ENCODE results near the gene SLC35G3.

DNA sequence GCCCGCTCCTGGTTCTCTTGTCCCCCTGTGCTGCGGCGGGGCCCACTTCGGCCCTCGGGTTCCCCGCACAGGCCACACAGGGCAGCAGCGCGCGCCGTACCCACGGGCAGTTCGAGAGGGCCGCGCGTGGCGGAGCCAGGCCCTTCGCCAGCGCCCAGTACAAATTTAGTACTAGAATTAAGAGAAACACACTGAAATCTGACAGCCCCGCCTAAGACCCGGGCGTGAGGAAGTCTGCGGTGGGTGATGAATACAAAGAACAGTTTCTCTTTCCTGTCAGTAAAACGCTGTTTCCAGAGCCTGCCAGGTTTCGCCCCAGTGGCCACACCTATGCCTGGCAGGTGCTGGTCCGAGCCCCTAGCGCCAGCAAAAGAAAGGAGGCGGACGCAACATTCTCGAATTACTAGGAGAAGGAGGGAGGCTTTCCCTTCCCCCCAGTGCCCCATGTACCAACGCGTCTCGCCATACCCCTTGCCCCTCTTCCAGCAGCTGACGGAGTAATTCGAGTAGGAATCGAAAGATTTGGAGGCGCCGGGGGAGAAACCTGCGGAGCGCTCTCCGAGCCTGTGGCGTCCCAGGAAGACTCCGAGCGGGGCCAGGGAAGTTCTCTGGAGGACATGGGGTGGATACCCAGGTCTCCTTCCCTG, 48.1 kb upstream of the SLC35G3 start:
- TF ChIP-seq, protein P1, sequence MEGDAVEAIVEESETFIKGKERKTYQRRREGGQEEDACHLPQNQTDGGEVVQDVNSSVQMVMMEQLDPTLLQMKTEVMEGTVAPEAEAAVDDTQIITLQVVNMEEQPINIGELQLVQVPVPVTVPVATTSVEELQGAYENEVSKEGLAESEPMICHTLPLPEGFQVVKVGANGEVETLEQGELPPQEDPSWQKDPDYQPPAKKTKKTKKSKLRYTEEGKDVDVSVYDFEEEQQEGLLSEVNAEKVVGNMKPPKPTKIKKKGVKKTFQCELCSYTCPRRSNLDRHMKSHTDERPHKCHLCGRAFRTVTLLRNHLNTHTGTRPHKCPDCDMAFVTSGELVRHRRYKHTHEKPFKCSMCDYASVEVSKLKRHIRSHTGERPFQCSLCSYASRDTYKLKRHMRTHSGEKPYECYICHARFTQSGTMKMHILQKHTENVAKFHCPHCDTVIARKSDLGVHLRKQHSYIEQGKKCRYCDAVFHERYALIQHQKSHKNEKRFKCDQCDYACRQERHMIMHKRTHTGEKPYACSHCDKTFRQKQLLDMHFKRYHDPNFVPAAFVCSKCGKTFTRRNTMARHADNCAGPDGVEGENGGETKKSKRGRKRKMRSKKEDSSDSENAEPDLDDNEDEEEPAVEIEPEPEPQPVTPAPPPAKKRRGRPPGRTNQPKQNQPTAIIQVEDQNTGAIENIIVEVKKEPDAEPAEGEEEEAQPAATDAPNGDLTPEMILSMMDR (conservative IDR thresholded peaks at IDR 0.05; ENCODE audit: low read depth in 2 of 2) = peak; percentile 26 to 54; a peak in 2 of 4 replicates
- TF ChIP-seq EZH2 (IDR thresholded peaks at IDR 0.05; ENCODE audit: low read depth, unreplicated experiment) = no peak
- TF ChIP-seq, protein P2, sequence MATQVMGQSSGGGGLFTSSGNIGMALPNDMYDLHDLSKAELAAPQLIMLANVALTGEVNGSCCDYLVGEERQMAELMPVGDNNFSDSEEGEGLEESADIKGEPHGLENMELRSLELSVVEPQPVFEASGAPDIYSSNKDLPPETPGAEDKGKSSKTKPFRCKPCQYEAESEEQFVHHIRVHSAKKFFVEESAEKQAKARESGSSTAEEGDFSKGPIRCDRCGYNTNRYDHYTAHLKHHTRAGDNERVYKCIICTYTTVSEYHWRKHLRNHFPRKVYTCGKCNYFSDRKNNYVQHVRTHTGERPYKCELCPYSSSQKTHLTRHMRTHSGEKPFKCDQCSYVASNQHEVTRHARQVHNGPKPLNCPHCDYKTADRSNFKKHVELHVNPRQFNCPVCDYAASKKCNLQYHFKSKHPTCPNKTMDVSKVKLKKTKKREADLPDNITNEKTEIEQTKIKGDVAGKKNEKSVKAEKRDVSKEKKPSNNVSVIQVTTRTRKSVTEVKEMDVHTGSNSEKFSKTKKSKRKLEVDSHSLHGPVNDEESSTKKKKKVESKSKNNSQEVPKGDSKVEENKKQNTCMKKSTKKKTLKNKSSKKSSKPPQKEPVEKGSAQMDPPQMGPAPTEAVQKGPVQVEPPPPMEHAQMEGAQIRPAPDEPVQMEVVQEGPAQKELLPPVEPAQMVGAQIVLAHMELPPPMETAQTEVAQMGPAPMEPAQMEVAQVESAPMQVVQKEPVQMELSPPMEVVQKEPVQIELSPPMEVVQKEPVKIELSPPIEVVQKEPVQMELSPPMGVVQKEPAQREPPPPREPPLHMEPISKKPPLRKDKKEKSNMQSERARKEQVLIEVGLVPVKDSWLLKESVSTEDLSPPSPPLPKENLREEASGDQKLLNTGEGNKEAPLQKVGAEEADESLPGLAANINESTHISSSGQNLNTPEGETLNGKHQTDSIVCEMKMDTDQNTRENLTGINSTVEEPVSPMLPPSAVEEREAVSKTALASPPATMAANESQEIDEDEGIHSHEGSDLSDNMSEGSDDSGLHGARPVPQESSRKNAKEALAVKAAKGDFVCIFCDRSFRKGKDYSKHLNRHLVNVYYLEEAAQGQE (IDR thresholded peaks at IDR 0.05; ENCODE audit: unreplicated experiment) = no peak
